H9 (cell line): Measurements from ENCODE around the gene NPY4R2. TPM values are rescaled to one million over a fixed set of nuclear protein-coding genes. Genes with fewer than 3 reads are reported as not detected.
"Not testable (repeated sequence)": the region's sequence is repeated elsewhere in the genome, so short reads cannot be mapped to it uniquely, and the experiment has no call there.

Experiments used
- DNase-seq: peaks from one replicate; pipeline ENCODE4 v3.0.0-alpha.2; 2017
- H2AFZ ChIP-seq: one replicate; pipeline ENCODE4 v1.6.1; 2013; ENCODE audit warnings: mild to moderate bottlenecking, low read length, control low read depth, moderate library complexity
- H2AK5ac ChIP-seq: 2 replicates; pipeline ENCODE4 v1.6.1; 2013; ENCODE audit warnings: low read length, control low read depth, mixed read lengths; ENCODE audit not compliant: insufficient read length
- H2BK120ac ChIP-seq: one replicate; pipeline ENCODE4 v1.6.1; 2013; ENCODE audit warnings: low read depth, mild to moderate bottlenecking, low read length, control low read depth, inconsistent platforms; ENCODE audit not compliant: poor library complexity, severe bottlenecking
- H2BK12ac ChIP-seq: 2 replicates; pipeline ENCODE4 v1.6.1; 2013; ENCODE audit warnings: low read length, control low read depth, mixed read lengths, low read depth; ENCODE audit not compliant: insufficient read length
- H2BK15ac ChIP-seq: 2 replicates; pipeline ENCODE4 v1.6.1; 2013; ENCODE audit warnings: low read depth, low read length, control low read depth
- H2BK20ac ChIP-seq: one replicate; pipeline ENCODE4 v1.6.1; 2013; ENCODE audit warnings: low read depth, mild to moderate bottlenecking, low read length, control low read depth, inconsistent platforms; ENCODE audit not compliant: poor library complexity, severe bottlenecking
- H2BK5ac ChIP-seq: 2 replicates; pipeline ENCODE4 v1.6.1; 2013; ENCODE audit warnings: low read length, control low read depth, mixed read lengths; ENCODE audit not compliant: insufficient read length
- H3K14ac ChIP-seq: 2 replicates; pipeline ENCODE4 v1.6.1; 2013; ENCODE audit warnings: low read length, control low read depth; ENCODE audit not compliant: insufficient read depth
- H3K18ac ChIP-seq: 2 replicates; pipeline ENCODE4 v1.6.1; 2013; ENCODE audit warnings: low read depth, mild to moderate bottlenecking, mixed read lengths, low read length, control low read depth; ENCODE audit not compliant: insufficient read length
- H3K23ac ChIP-seq: 2 replicates; pipeline ENCODE4 v1.6.1; 2013; ENCODE audit warnings: low read length, control low read depth, mixed read lengths, low read depth; ENCODE audit not compliant: insufficient read length
- H3K23me2 ChIP-seq: 2 replicates; pipeline ENCODE4 v1.6.1; 2013; ENCODE audit warnings: low read depth, mild to moderate bottlenecking, mixed read lengths, low read length, control low read depth; ENCODE audit not compliant: insufficient read length, poor library complexity, severe bottlenecking
- H3K27ac ChIP-seq: 2 replicates; pipeline ENCODE4 v1.5.1; 2013; ENCODE audit warnings: low read length, control low read depth, mixed read lengths, low read depth; ENCODE audit not compliant: insufficient read length
- H3K27me3 ChIP-seq: 2 replicates; pipeline ENCODE4 v1.6.1; 2013; ENCODE audit warnings: low read length, control low read depth, inconsistent platforms; ENCODE audit not compliant: insufficient read depth
- H3K4ac ChIP-seq: 2 replicates; pipeline ENCODE4 v1.6.1; 2013; ENCODE audit warnings: low read depth, mild to moderate bottlenecking, control low read depth, inconsistent platforms, low read length, moderate library complexity
- H3K4me1 ChIP-seq: 2 replicates; pipeline ENCODE4 v1.6.1; 2013; ENCODE audit warnings: low read length, control low read depth, inconsistent platforms; ENCODE audit not compliant: insufficient read depth
- H3K4me2 ChIP-seq: 2 replicates; pipeline ENCODE4 v1.6.1; 2013; ENCODE audit warnings: low read length, control low read depth, mixed read lengths; ENCODE audit not compliant: insufficient read length, insufficient read depth
- H3K56ac ChIP-seq: 2 replicates; pipeline ENCODE4 v1.6.1; 2013; ENCODE audit warnings: low read depth, mild to moderate bottlenecking, mixed read lengths, low read length, control low read depth; ENCODE audit not compliant: insufficient read length
- H3K79me1 ChIP-seq: 2 replicates; pipeline ENCODE4 v1.6.1; 2013; ENCODE audit warnings: low read depth, mild to moderate bottlenecking, moderate library complexity, low read length, control low read depth, inconsistent platforms; ENCODE audit not compliant: insufficient read depth, poor library complexity, severe bottlenecking
- H3K79me2 ChIP-seq: 2 replicates; pipeline ENCODE4 v1.6.1; 2013; ENCODE audit warnings: low read length, control low read depth, inconsistent platforms; ENCODE audit not compliant: insufficient read depth
- H3K9ac ChIP-seq: 2 replicates; pipeline ENCODE4 v1.6.1; 2013; ENCODE audit warnings: low read length, control low read depth, mixed read lengths; ENCODE audit not compliant: insufficient read length; ENCODE audit errors: extremely low read depth
- H3K9me3 ChIP-seq: one replicate; pipeline ENCODE4 v1.6.1; 2013; ENCODE audit warnings: low read depth, low read length, inconsistent platforms; ENCODE audit not compliant: control insufficient read depth
- H3T11ph ChIP-seq: one replicate; pipeline ENCODE4 v1.6.1; 2013; ENCODE audit warnings: mild to moderate bottlenecking, low read length, control low read depth, inconsistent platforms
- H4K20me1 ChIP-seq: one replicate; pipeline ENCODE4 v1.6.1; 2013; ENCODE audit not compliant: control insufficient read depth, insufficient read length, insufficient read depth
- H4K5ac ChIP-seq: 2 replicates; pipeline ENCODE4 v1.6.1; 2013; ENCODE audit warnings: low read depth, mild to moderate bottlenecking, mixed read lengths, low read length, control low read depth; ENCODE audit not compliant: insufficient read length
- H4K8ac ChIP-seq: replicated peaks from 2 replicates; pipeline ENCODE4 v1.6.1; 2013; ENCODE audit warnings: low read length, control low read depth, mixed read lengths, low read depth; ENCODE audit not compliant: insufficient read length
- H4K91ac ChIP-seq: 2 replicates; pipeline ENCODE4 v1.6.1; 2013; ENCODE audit warnings: low read depth, mild to moderate bottlenecking, moderate library complexity, mixed read lengths, low read length, control low read depth; ENCODE audit not compliant: insufficient read length
- H3K27ac Mint-ChIP-seq, 3 experiments: 2 replicates in 2 of 3; 3 replicates in 1 of 3; pipeline ENCODE4 v1.8.0; 2020 to 2021; ENCODE audit warnings: mixed read lengths in 3 of 3, mild to moderate bottlenecking in 1 of 3, moderate library complexity in 1 of 3
- H3K27me3 Mint-ChIP-seq: 2 replicates; pipeline ENCODE4 v1.8.0; 2021; ENCODE audit warnings: low read depth, mild to moderate bottlenecking, moderate library complexity, mixed read lengths
- H3K36me3 Mint-ChIP-seq, 3 experiments: 2 replicates in 2 of 3; 3 replicates in 1 of 3; pipeline ENCODE4 v1.8.0; 2020 to 2021; ENCODE audit warnings: low read depth in 3 of 3, mixed read lengths in 3 of 3; ENCODE audit not compliant: insufficient read depth in 1 of 3
- H3K4me1 Mint-ChIP-seq, 2 experiments: 2 replicates each; pipeline ENCODE4 v1.8.0; 2020; ENCODE audit warnings: mixed read lengths in 2 of 2
- H3K4me3 Mint-ChIP-seq, 2 experiments: 2 replicates in 1 of 2; 3 replicates in 1 of 2; pipeline ENCODE4 v1.8.0; 2020 to 2021; ENCODE audit warnings: mild to moderate bottlenecking in 2 of 2, mixed read lengths in 2 of 2, moderate library complexity in 1 of 2
- H3K9me3 Mint-ChIP-seq, 2 experiments: 2 replicates in 1 of 2; 3 replicates in 1 of 2; pipeline ENCODE4 v1.8.0; 2020; ENCODE audit warnings: mild to moderate bottlenecking in 2 of 2, mixed read lengths in 2 of 2, moderate library complexity in 1 of 2
- WGBS: extraction: QIAGEN DNeasy Blood & Tissue Kit; methylation state at CpG from one replicate; pipeline ENCODE4 v1.1.7; 2013; ENCODE audit warnings: missing lambda C conversion rate, low lambda C conversion rate, mixed read lengths; ENCODE audit not compliant: insufficient read length; ENCODE audit errors: extremely low coverage; 5-methylcytosine and 5-hydroxymethylcytosine counted together
- long read RNA-seq: library from polyadenylated mRNA; unstranded; transcript quantifications from one replicate; pipeline ENCODE4 v2.0.0, GENCODE V29; 2020
- total RNA-seq: library from RNA; stranded (reverse); gene quantifications from 2 replicates; pipeline ENCODE4 v1.2.1, GENCODE V29; 2021

NPY4R2 gene, protein sequence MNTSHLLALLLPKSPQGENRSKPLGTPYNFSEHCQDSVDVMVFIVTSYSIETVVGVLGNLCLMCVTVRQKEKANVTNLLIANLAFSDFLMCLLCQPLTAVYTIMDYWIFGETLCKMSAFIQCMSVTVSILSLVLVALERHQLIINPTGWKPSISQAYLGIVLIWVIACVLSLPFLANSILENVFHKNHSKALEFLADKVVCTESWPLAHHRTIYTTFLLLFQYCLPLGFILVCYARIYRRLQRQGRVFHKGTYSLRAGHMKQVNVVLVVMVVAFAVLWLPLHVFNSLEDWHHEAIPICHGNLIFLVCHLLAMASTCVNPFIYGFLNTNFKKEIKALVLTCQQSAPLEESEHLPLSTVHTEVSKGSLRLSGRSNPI
- total RNA-seq: 0.13 TPM in 1 of 2 replicates, not detected in the other
- long read RNA-seq: 0 reads

DNA sequence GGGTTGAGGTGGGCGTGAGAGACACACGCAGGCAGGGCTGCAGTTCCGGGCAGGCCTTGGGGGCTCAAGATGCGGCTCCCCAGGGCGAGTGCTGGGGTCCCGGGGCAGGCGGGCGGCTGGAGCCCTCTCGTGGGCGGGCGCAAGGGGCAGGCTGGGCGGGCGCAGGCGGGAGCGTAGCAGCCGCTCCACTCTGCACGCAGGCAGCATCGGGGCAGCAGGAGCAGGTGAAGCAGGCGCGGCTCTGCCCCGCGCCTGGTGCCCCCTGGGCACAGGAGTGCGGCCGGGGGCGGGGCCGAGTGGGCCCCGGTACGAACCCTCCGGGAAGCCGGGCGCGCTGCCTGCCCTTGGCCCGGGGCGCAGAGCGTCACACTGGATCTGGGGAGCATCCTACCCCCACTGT lies at the start of gene NPY4R2:
Gene NPY4R2 (plus strand): TSS at position 188 of the 400 bp plus-strand sequence. CDS start 3,326 bp downstream, outside the sequence.
- not testable (repeated sequence) for H3K4me3 Mint-ChIP-seq, H3K18ac ChIP-seq, H3K27me3 Mint-ChIP-seq, H3K9me3 Mint-ChIP-seq, H2BK12ac ChIP-seq, H2AK5ac ChIP-seq, H4K91ac ChIP-seq, H2BK20ac ChIP-seq, H3K36me3 Mint-ChIP-seq, H3K27ac ChIP-seq, H3T11ph ChIP-seq, H3K23ac ChIP-seq, H3K4me1 ChIP-seq, H3K79me1 ChIP-seq, H2BK120ac ChIP-seq, H3K4me1 Mint-ChIP-seq, H3K9me3 ChIP-seq, H2AFZ ChIP-seq, H3K9ac ChIP-seq, H3K14ac ChIP-seq, H4K20me1 ChIP-seq, H3K56ac ChIP-seq, H4K8ac ChIP-seq, H3K23me2 ChIP-seq, DNase-seq, H3K27me3 ChIP-seq, H4K5ac ChIP-seq, H3K79me2 ChIP-seq, H2BK5ac ChIP-seq, H3K4me2 ChIP-seq, H3K4ac ChIP-seq, H2BK15ac ChIP-seq, H3K27ac Mint-ChIP-seq
- WGBS: no CpG with 5 or more reads among the region's 35 CpGs

DNA sequence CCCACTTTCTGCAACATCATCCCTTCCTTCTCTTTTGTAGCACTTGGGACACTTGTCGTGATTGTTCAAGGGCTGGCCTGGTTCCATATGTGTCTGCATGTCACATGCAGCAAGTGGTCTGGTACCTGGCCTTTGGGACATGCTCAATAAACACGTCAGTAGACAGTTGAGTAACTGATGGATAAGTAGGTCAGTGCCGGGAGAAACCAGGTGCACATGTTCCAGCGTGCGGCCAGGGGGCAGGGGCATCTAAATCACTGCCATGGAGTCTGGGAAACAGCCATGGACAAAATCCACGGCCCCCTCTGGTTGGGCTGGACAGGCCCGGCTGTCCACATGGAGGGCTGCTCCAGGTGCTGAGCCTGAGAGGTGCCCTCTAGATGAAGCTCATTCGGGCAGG lies 47.6 kb upstream of the NPY4R2 start:
- H4K20me1 ChIP-seq, H4K8ac ChIP-seq, H3K56ac ChIP-seq, H2BK120ac ChIP-seq, DNase-seq, H2BK15ac ChIP-seq, H3K9me3 Mint-ChIP-seq, H3K9ac ChIP-seq, H3K23me2 ChIP-seq, H3K23ac ChIP-seq, H3K36me3 Mint-ChIP-seq, H4K5ac ChIP-seq, H3K14ac ChIP-seq, H3K27ac ChIP-seq, H3K27ac Mint-ChIP-seq, H2BK5ac ChIP-seq, H2AFZ ChIP-seq, H3K18ac ChIP-seq, H3K4me1 Mint-ChIP-seq, H4K91ac ChIP-seq, H3K4ac ChIP-seq, H3K79me2 ChIP-seq, H2AK5ac ChIP-seq, H3K9me3 ChIP-seq, H3K4me2 ChIP-seq, H3K27me3 ChIP-seq, H3K4me3 Mint-ChIP-seq, H3K4me1 ChIP-seq, H2BK12ac ChIP-seq, H3K27me3 Mint-ChIP-seq, H2BK20ac ChIP-seq, H3K79me1 ChIP-seq, H3T11ph ChIP-seq: not testable (repeated sequence)
- no CpG with 5 or more reads among the region's 8 CpGs for WGBS
